ENCODE data around the gene ATP10B.

GRCh38 chr5:160626322-160626721 is 225.7 kb downstream of the ATP10B start:
- TF ChIP-seq RAD21 (IDR thresholded peaks at IDR 0.05 in 1 of 2, conservative IDR thresholded peaks at IDR 0.05 in 1 of 2; ENCODE audit: low read depth in 2 of 2, low read length in 2 of 2) = no peak
- TF ChIP-seq ZNF274 (IDR thresholded peaks at IDR 0.05; ENCODE audit: borderline replicate concordance, extremely low read depth, low read length) = no peak
- no peak for TF ChIP-seq EZH2 (IDR thresholded peaks at IDR 0.05; ENCODE audit: low read depth, low read length, severe bottlenecking)
- no peak for TF ChIP-seq CTCF (IDR thresholded peaks at IDR 0.05; ENCODE audit: control extremely low read depth in 1 of 3, insufficient read depth in 1 of 3, low read depth in 1 of 3, low read length in 3 of 3)
- TF ChIP-seq ATF3 (IDR thresholded peaks at IDR 0.05; ENCODE audit: insufficient read depth, low read depth, low read length) = no peak

All from H1 (cell line).